Sciatic nerve (tissue), 2 donors: ENCODE results near the gene PPIB. TPM values are rescaled to one million over a fixed set of nuclear protein-coding genes. Genes with fewer than 3 reads are reported as not detected.

ENCODE experiments used
- ATAC-seq: fragments of 200-7000 bp; cut with Tn5 transposase; one replicate; pipeline ENCODE4 v1.9.1; 2020; ENCODE audit warnings: mild to moderate bottlenecking, moderate library complexity
- DNase-seq: peaks from one replicate; pipeline ENCODE4 v3.0.0-alpha.2; 2020; ENCODE audit warnings: low spot score
- intact Hi-C: fragments of 100-400 bp; cut with DNase I; formaldehyde crosslinking; loops from one replicate; pipeline ENCODE4 v1.14.2; 2022
- total RNA-seq: library from RNA; stranded (reverse); fragmentation: NEBNext Ultra II Directional; extraction: Animal tissue kit (Norgen Biotek cat#: 25700); gene quantifications from one replicate; pipeline ENCODE4 v1.2.1, GENCODE V29; 2021
- donor health status: DM: no; HTN: no; CAD: no.
- donor health status: DM: no; HTN: no; CAD: no.

The PPIB gene
- total RNA-seq, 1 donor from 2014 or later = 218 TPM

GRCh38 chr15:64161688-64162477 lies 939 bp downstream of the PPIB start:
- no peak for ATAC-seq
- intact Hi-C loops = no loop called here
- DNase-seq = no peak

GRCh38 chr15:64158363-64159134 lies 4.3 kb downstream of the PPIB start:
- intact Hi-C loops = loop anchor here (10.0 kb wide), 1 partner anchor 64 kb away; the partner anchor contains the start of genes CIAO2A and SNX1
- DNase-seq (no peak), ATAC-seq (no peak)

DNA sequence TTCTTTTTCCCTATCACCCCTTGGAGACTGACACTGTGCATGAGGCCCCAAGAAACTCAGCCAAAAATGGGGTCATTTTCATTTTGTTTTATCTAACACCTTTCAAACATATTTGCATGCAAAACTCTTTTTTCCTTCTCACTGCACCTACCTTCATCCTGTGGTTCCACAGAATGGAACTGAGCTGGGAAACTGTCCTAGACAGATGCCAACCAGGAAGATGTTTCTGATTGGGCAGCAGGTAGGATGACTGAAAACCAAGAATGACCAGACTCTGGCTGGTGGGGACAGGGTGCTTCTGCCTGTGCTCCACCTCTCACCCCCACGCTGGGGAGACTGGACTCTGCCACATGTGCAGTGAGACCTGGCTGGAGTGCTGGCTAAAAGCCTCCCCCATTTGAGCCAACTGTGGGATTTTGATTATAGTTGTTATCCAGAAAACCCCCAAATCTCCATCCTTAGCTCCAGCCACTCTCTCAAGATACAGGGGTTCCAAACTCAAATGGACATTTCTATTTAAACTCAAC lies 5.2 kb downstream of the PPIB start:
- intact Hi-C loops = loop anchor here (10.0 kb wide), 1 partner anchor 63 kb away; the partner anchor contains the start of genes CIAO2A and SNX1
- no peak for DNase-seq
- no peak for ATAC-seq

DNA sequence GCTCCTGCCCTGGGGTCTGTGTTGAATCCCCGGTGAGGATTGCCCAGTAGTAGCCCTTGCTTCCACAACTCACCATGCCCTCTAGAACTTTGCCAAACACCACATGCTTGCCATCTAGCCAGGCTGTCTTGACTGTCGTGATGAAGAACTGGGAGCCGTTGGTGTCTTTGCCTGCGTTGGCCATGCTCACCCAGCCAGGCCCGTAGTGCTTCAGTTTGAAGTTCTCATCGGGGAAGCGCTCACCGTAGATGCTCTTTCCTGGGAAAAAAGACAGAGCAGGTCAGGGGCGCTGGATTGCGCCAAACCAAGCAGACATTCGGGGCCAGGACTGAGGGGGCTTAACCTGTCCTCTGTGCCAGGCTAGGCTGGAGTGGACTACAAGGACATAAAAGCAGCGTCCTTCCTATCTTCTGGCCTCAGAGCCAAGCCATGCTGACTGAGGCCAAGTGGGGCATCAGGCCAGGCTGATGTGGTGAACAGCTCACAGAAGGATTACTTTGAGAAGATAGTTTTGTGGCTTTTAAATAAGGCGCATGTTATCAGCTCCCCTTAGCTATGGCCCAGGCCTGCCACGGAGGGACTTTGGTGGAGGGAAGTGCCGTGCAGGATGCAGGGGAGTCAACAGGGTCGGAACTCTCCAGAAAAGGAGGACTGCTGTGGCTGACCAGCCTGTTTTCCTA lies 6.0 kb downstream of the PPIB start:
- no peak for ATAC-seq
- intact Hi-C loops = loop anchor here (10.0 kb wide), 1 partner anchor 62 kb away; the partner anchor contains the start of genes CIAO2A and SNX1

GRCh38 chr15:64155802-64156651 lies 6.8 kb downstream of the PPIB start:
- DNase-seq (no peak), ATAC-seq (no peak)
- intact Hi-C loops = loop anchor here (10.0 kb wide), 1 partner anchor 61 kb away; the partner anchor contains the start of genes CIAO2A and SNX1

More for the DNA sequence above, 6.0 kb downstream of the PPIB start:
- DNase-seq = no peak

GRCh38 chr15:64153480-64154367 lies 9.1 kb downstream of the PPIB start:
- ATAC-seq (peak; percentile 93), DNase-seq (peak; percentile 95)
- intact Hi-C loops = loop anchor here (10.0 kb wide), 1 partner anchor 59 kb away; the partner anchor contains the start of genes CIAO2A and SNX1

- DNase-seq = no peak
- ATAC-seq = peak; percentile 18
- intact Hi-C loops = loop anchor here (10.0 kb wide), 1 partner anchor 58 kb away; the partner anchor contains the start of genes CIAO2A and SNX1
These were observed 10.1 kb downstream of the PPIB start for GRCh38 chr15:64152507-64153387.

DNA sequence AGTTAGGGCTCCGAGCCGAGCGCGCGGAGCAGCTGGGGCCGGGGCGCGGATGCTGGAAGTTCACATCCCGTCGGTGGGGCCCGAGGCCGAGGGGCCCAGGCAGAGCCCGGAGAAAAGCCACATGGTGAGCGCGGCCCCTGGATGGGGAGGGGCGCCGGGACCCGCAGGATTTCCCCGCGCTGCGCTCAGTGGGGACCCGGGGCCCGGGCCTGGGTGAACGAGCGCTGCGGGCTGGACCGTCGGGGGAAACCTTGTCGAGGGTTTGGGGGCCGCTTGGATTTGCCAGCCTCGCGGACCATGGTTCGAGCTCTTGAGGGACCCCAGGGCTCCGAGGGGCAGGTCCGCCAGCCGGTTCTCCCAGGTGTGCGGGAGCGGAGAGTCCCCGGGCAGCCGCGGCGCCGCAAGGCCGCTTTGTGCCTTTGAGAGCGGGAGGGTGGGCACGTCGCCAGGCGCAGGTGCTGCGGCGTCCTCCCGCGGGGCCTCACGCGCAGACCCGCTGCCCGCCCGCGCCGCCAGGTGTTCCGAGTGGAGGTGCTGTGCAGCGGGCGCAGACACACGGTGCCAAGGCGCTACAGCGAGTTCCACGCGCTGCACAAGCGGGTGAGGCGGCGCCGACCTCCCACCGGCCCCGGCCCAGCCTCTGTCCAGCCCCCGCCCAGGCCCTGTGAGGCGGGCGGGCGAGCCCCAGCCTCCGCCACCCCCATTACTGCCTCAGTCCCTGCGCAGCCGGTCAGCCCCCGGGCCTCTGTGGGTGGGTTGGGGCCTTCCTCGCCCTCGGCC lies 10.9 kb downstream of the PPIB start, which contains the start of gene SNX22:
Gene SNX22, plus strand, starts transcription at position 5 of the 780 bp plus-strand sequence. Its CDS starts 45 bp downstream, at position 50.
- DNase-seq = peak; percentile 59
- intact Hi-C loops = loop anchor here (10.0 kb wide), 1 partner anchor 57 kb away; the partner anchor contains the start of genes CIAO2A and SNX1
- ATAC-seq = peak; percentile 31

- no peak for DNase-seq
- intact Hi-C loops = loop anchor here (10.0 kb wide), 1 partner anchor 55 kb away; the partner anchor contains the start of genes CIAO2A and SNX1
- ATAC-seq = no peak
These were observed 12.8 kb downstream of the PPIB start for GRCh38 chr15:64149893-64150578.

GRCh38 chr15:64149424-64149823 lies 13.4 kb downstream of the PPIB start:
- no peak for DNase-seq
- intact Hi-C loops = no loop called here
- no peak for ATAC-seq

DNA sequence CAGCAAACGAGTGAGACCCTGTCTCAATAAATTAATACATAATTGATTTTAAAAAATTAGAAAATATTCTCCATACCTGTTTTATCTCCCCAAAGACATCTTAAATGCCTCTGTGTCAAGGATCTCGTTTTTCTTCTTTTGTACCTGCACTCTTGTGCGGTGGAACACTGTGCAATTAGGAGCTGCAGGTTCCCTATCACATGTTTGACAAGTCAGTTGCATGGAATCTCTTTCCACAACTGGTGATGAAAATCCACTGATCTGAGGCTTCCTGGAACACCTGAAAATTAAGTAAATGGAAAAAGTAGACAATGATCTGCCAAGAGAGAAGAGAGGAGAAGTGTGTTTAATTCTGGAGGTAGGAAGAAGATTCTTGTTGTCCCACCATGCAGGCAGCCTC lies 14.2 kb downstream of the PPIB start:
- no peak for DNase-seq
- no peak for ATAC-seq
- intact Hi-C loops = no loop called here

- intact Hi-C loops = no loop called here
- ATAC-seq (no peak), DNase-seq (no peak)
These were observed 14.7 kb downstream of the PPIB start for GRCh38 chr15:64148168-64148567.

- intact Hi-C loops = no loop called here
- no peak for ATAC-seq
- peak; percentile 50 for DNase-seq
These were observed 15.7 kb downstream of the PPIB start for GRCh38 chr15:64146885-64147681.

DNA sequence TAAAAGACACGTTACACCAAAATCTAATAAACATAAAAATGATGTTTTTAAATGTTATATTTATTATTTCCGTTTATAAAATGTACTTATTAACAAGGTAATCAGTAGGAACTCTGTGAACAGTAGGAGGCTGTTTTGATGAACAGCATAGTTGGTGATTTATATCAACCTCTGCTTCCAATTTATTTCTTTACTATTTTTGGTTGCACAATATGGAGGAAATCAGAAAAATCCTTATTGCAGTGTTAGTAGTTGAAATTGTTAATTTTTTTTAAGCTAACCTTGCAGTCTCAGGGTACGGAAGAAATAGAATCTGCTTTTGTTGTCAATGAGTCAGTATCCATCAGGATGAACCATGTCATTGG lies 16.3 kb downstream of the PPIB start:
- intact Hi-C loops = no loop called here
- DNase-seq = no peak
- ATAC-seq = no peak
